Measurements from ENCODE around the gene P4HTM.

The P4HTM gene

DNA sequence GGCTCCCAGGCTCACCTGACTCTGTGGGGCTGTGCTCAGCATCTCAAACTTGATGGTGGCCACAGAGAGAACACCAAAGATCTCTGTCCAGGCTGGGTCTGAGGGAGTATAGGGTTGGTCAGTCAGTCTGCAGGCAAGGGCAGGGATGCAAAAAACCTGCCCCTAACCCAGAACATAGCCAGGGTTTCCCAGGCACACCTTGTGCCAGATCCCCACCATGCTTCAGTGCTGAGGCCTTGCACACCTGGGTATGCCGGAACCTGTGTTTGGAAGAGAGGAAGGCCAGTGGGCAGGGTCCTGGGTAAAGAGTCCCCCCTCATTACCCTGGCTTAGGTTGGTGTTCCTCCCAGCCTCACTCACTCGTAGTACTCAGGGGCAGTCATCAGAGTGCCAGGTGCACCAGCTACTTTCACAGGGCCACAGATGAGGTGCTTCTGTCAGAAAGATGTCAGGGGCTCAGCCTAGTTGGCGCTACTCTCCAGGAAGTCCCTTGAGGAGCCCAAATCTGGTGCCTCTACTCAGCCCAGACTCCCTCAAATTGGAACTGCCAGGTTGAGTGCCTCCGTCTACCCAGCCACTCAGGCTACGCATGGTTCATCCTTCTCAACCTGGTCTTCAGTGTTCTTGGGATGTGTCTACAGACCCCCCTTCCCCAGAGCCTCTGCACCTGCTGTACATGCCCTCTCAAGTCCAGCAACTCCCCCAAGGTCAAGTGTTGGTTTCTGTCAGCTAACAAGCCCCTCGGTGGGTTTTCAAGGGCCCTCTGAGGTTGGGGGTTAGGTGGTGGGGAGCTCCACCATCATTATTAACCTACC lies 26.6 kb downstream of the P4HTM start:
- Histone ChIP-seq H3K27ac (ENCODE audit: low read depth, low read length) (no peak overlapping the region), H3K36me3 (ENCODE audit: control insufficient read depth in 5 of 5, insufficient read depth in 5 of 5, low read length in 5 of 5) (peaks cover 0 to 53% (median 49%) of the 10 kb centered on the region in 5 donors), H3K4me3 (ENCODE audit: low read depth in 1 of 5, low read length in 5 of 5) (no peak overlapping the region), H3K27me3 (ENCODE audit: control insufficient read depth in 5 of 5, insufficient read depth in 4 of 5, low read length in 5 of 5) (no peaks in the 10 kb centered on the region), H3K4me1 (ENCODE audit: control insufficient read depth in 5 of 5, insufficient read depth in 5 of 5, low read length in 5 of 5) (peaks cover 5 to 44% (median 37%) of the 10 kb centered on the region in 5 donors), H3K9me3 (ENCODE audit: control insufficient read depth in 5 of 5, low read length in 5 of 5) (no peaks in the 10 kb centered on the region), H3K9ac (ENCODE audit: low read length in 5 of 5) (no peak overlapping the region)

DNA sequence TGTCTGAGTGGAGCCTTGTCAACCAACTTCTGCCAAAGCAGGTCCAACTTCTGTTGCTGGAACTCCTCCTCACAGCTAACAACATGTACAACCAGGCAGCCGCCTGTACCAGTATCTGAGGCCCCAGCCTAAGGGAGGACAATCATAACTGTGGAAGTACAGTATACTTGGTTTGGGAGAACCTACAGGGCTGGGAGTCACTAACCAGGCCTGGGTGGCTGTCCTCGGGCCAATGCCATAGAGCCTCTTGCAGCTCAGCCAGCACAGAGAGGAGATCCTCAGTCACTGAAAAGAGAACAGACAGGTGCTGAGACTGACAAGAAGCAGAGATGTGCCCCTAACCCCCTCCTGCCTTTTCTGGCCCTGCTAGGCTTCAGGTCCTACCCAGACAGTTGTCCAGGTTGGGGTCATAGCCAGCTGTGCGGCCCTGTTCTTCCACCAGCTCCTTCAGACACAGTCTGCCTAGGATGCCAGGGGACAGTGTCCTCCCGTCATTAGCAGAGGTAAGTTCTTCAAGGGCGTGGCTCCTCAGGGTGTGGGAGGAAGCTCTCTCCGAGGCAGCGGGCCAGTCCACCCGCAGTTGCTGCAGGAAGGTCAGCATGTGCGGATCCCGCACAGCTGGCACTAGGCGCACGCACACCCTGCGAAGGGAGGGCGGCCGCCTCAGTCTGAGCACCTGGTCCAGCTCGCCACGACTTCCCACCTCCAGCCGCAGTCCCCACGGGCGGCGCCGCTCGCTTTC lies 27.4 kb downstream of the P4HTM start:
- Histone ChIP-seq H3K9ac (ENCODE audit: low read length in 5 of 5) (peak overlapping the region in 4 of 5 donors; percentile 40 to 76 (median 53)), H3K36me3 (ENCODE audit: control insufficient read depth in 5 of 5, insufficient read depth in 5 of 5, low read length in 5 of 5) (peaks cover 0 to 46% (median 41%) of the 10 kb centered on the region in 5 donors), H3K9me3 (ENCODE audit: control insufficient read depth in 5 of 5, low read length in 5 of 5) (no peaks in the 10 kb centered on the region), H3K27me3 (ENCODE audit: control insufficient read depth in 5 of 5, insufficient read depth in 4 of 5, low read length in 5 of 5) (no peaks in the 10 kb centered on the region), H3K4me1 (ENCODE audit: control insufficient read depth in 5 of 5, insufficient read depth in 5 of 5, low read length in 5 of 5) (peaks cover 5 to 48% (median 40%) of the 10 kb centered on the region in 5 donors), H3K4me3 (ENCODE audit: low read depth in 1 of 5, low read length in 5 of 5) (peak overlapping the region; percentile 41 to 89 (median 83)), H3K27ac (ENCODE audit: low read depth, low read length) (no peak overlapping the region)

DNA sequence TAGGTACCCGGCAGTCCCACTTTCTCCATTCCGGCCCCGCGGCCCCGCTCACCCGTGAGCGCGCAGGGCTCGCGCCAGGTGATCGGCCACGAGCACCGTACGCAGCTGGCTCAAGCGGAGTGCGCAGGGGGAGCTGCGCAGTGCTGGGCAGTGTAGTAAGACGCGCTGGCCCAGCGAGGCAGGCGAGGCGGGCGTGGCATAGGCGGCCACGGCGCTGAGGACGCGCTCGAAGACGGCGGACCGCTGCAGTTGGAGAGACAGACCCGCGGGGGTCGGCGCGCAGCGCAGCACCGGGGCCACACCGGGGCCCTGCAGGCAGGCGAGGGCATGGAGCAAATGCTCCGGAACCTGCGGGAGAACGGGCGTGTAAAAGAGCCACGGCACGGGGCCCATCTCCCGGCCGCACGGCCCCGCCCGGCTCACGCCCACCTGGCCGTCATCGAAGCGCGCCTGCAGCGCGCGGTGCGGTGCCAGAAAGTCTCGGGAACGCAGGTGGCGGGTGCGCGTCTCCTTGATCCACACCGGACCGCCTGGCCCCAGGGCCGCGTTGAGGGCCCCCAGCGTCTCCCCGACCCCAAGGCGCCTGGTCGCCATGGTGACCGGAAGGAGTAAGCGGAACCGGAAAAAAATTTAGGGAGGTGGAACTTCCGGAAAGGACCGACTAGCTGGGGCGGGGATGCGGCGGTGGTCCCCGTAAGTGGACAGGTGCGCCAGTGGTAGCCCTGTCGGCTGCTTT lies 28.1 kb downstream of the P4HTM start, which contains the start of gene DALRD3:
TSS of gene DALRD3 (minus strand) at position 610 of the 736 bp plus-strand sequence. CDS start at position 594, 16 bp downstream.
- Histone ChIP-seq H3K27ac (ENCODE audit: low read depth, low read length) (peak within 1 kb of the TSS; percentile 98), H3K36me3 (ENCODE audit: control insufficient read depth in 5 of 5, insufficient read depth in 5 of 5, low read length in 5 of 5) (peaks cover 0 to 40% (median 36%) of the 10 kb centered on the region in 5 donors), H3K27me3 (ENCODE audit: control insufficient read depth in 5 of 5, insufficient read depth in 4 of 5, low read length in 5 of 5) (no peaks in the 10 kb centered on the region), H3K4me1 (ENCODE audit: control insufficient read depth in 5 of 5, insufficient read depth in 5 of 5, low read length in 5 of 5) (peaks cover 10 to 56% (median 47%) of the 10 kb centered on the region in 5 donors), H3K9ac (ENCODE audit: low read length in 5 of 5) (peak within 1 kb of the TSS in 4 of 5 donors; percentile 40 to 76 (median 53)), H3K4me3 (ENCODE audit: low read depth in 1 of 5, low read length in 5 of 5) (peak within 1 kb of the TSS; percentile 62 to 89 (median 83)), H3K9me3 (ENCODE audit: control insufficient read depth in 5 of 5, low read length in 5 of 5) (no peaks in the 10 kb centered on the region)

DNA sequence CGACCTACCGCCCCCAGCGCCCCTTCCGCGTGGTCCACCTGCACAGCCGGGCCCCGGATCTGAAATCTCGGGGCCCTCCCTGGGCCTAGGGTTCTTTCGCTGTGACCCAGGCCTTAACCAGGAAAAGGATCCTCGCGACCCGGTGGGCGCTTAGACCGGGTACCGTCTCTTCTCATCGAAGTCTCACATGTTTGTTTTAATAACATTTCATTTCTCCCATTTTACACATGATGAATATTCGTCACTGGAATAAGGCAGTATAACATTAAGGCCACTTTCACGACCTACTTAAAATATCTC lies 28.6 kb downstream of the P4HTM start:
- H3K9me3 ChIP-seq (ENCODE audit: control insufficient read depth in 5 of 5, low read length in 5 of 5) = no peaks in the 10 kb centered on the region
- H3K4me3 ChIP-seq (ENCODE audit: low read depth in 1 of 5, low read length in 5 of 5) = peak overlapping the region; percentile 62 to 89 (median 83)
- peaks cover 0 to 40% (median 33%) of the 10 kb centered on the region in 5 donors for H3K36me3 ChIP-seq (ENCODE audit: control insufficient read depth in 5 of 5, insufficient read depth in 5 of 5, low read length in 5 of 5)
- peak overlapping the region in 4 of 5 donors; percentile 40 to 76 (median 53) for H3K9ac ChIP-seq (ENCODE audit: low read length in 5 of 5)
- H3K4me1 ChIP-seq (ENCODE audit: control insufficient read depth in 5 of 5, insufficient read depth in 5 of 5, low read length in 5 of 5) = peaks cover 10 to 58% (median 50%) of the 10 kb centered on the region in 5 donors
- no peak overlapping the region for H3K27ac ChIP-seq (ENCODE audit: low read depth, low read length)
- no peaks in the 10 kb centered on the region for H3K27me3 ChIP-seq (ENCODE audit: control insufficient read depth in 5 of 5, insufficient read depth in 4 of 5, low read length in 5 of 5)

DNA sequence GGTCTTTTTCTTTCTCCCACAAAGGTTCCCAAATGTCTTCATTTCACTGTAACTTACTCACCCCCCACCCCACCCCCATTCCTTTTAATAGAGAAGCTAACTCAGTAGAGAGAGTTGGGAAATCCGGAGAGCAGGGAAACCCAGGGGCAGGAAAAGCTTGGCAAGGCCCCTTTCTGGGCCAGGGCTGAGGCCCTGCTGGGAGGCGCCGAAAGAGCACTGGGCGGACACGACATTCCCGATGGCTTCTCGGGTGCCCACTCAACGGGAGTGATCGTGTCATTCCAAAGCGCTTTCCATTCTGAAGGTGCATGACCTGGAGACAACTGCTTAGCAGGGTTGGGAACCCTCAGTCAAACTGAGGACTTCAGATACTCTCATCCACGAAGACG lies 29.9 kb downstream of the P4HTM start:
- H3K4me3 ChIP-seq (ENCODE audit: low read depth in 1 of 5, low read length in 5 of 5) = peak overlapping the region; percentile 62 to 95 (median 84)
- H3K9ac ChIP-seq (ENCODE audit: low read length in 5 of 5) = peak overlapping the region in 4 of 5 donors; percentile 52 to 98 (median 90)
- H3K27ac ChIP-seq (ENCODE audit: low read depth, low read length) = peak overlapping the region; percentile 98
- H3K4me1 ChIP-seq (ENCODE audit: control insufficient read depth in 5 of 5, insufficient read depth in 5 of 5, low read length in 5 of 5) = peaks cover 10 to 66% (median 50%) of the 10 kb centered on the region in 5 donors
- no peaks in the 10 kb centered on the region for H3K9me3 ChIP-seq (ENCODE audit: control insufficient read depth in 5 of 5, low read length in 5 of 5)
- no peaks in the 10 kb centered on the region for H3K27me3 ChIP-seq (ENCODE audit: control insufficient read depth in 5 of 5, insufficient read depth in 4 of 5, low read length in 5 of 5)
- peaks cover 0 to 41% (median 35%) of the 10 kb centered on the region in 5 donors for H3K36me3 ChIP-seq (ENCODE audit: control insufficient read depth in 5 of 5, insufficient read depth in 5 of 5, low read length in 5 of 5)

DNA sequence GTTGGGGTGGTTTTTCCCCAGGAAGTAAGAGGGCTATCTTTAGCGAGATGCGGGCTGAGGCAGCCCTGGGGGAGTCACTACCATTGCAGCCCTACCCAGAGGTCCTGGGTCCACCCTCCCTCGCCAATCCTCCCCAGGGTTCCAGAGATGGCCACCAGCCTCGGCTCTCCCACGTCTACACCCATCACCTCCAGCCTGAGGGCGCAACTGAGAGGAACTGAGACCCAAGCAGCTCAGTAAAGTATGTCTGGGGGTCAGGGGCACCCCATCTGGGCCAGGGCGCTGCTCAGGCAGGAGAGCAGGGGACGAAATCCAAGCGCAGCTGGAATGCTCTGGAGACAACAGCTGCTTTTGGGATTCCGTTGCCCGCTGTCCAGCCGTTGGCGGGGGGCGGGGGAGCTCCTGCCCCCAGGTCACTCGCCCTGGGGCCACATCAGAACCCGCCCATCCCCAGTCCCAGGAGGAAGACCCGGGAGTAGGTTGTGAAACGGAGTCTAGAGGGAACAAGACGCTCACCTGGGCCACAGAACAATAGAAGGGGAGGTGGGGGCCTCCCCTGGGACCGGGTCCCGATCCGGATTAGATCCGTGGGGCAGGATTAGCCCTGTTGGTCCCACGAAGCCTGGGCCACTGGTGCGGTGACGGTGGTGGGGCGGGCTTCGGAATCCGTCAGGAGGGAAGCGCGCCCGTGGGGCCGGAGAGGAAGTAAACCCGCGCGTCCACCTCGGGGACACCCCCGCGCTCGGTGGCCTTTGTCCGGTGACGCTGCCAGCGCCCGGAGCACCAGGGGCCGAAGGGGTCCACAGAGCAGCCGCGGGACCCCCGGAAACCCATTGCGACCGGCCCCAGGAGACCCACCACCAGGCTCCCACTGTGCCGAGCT lies 30.5 kb downstream of the P4HTM start:
- H3K27me3 ChIP-seq (ENCODE audit: control insufficient read depth in 5 of 5, insufficient read depth in 4 of 5, low read length in 5 of 5) = no peaks in the 10 kb centered on the region
- H3K4me1 ChIP-seq (ENCODE audit: control insufficient read depth in 5 of 5, insufficient read depth in 5 of 5, low read length in 5 of 5) = peaks cover 10 to 72% (median 55%) of the 10 kb centered on the region in 5 donors
- peak overlapping the region; percentile 52 to 98 (median 96) for H3K9ac ChIP-seq (ENCODE audit: low read length in 5 of 5)

DNA sequence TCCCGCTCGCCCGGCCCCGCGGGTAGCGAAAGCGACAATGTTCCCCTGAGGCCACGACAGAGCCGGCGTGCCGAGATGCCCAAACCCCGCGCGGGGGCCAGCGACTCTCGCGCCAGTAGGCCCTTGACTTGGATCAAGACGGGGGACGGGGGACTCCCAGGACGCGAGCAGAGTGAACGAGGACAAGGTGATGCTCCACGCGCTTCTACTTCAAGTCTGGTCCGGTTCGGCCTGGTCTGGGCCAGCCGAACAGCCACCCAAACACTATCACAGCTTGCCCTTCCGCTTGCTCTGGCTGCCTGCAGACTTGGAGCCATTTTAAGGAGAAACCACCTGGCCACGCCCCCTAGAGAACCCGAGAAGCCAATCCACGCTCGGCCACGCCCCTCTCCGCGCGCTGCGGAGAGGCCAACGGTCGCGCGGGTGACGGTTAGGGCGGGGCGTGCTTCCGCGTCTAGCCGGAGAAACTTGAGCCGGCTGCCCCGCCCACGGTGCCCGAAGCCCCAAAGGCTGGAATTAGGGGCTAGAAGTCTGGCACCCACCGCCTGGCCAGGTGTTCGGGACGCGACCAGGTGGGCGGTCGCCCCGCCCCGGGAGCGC lies 31.3 kb downstream of the P4HTM start:
- H3K9me3 ChIP-seq (ENCODE audit: control insufficient read depth in 5 of 5, low read length in 5 of 5) = no peaks in the 10 kb centered on the region
- H3K4me1 ChIP-seq (ENCODE audit: control insufficient read depth in 5 of 5, insufficient read depth in 5 of 5, low read length in 5 of 5) = peaks cover 10 to 73% (median 56%) of the 10 kb centered on the region in 5 donors
- peak overlapping the region in 4 of 5 donors; percentile 90 to 98 (median 96) for H3K9ac ChIP-seq (ENCODE audit: low read length in 5 of 5)
- H3K36me3 ChIP-seq (ENCODE audit: control insufficient read depth in 5 of 5, insufficient read depth in 5 of 5, low read length in 5 of 5) = peaks cover 0 to 41% (median 35%) of the 10 kb centered on the region in 5 donors
- no peaks in the 10 kb centered on the region for H3K27me3 ChIP-seq (ENCODE audit: control insufficient read depth in 5 of 5, insufficient read depth in 4 of 5, low read length in 5 of 5)
- H3K4me3 ChIP-seq (ENCODE audit: low read depth in 1 of 5, low read length in 5 of 5) = peak overlapping the region; percentile 72 to 95 (median 84)
- H3K27ac ChIP-seq (ENCODE audit: low read depth, low read length) = peak overlapping the region; percentile 98

More for the DNA sequence above, 30.5 kb downstream of the P4HTM start:
- Histone ChIP-seq H3K36me3 (ENCODE audit: control insufficient read depth in 5 of 5, insufficient read depth in 5 of 5, low read length in 5 of 5) (peaks cover 0 to 41% (median 35%) of the 10 kb centered on the region in 5 donors), H3K27ac (ENCODE audit: low read depth, low read length) (peak overlapping the region; percentile 98), H3K9me3 (ENCODE audit: control insufficient read depth in 5 of 5, low read length in 5 of 5) (no peaks in the 10 kb centered on the region), H3K4me3 (ENCODE audit: low read depth in 1 of 5, low read length in 5 of 5) (peak overlapping the region; percentile 62 to 95 (median 84))

DNA sequence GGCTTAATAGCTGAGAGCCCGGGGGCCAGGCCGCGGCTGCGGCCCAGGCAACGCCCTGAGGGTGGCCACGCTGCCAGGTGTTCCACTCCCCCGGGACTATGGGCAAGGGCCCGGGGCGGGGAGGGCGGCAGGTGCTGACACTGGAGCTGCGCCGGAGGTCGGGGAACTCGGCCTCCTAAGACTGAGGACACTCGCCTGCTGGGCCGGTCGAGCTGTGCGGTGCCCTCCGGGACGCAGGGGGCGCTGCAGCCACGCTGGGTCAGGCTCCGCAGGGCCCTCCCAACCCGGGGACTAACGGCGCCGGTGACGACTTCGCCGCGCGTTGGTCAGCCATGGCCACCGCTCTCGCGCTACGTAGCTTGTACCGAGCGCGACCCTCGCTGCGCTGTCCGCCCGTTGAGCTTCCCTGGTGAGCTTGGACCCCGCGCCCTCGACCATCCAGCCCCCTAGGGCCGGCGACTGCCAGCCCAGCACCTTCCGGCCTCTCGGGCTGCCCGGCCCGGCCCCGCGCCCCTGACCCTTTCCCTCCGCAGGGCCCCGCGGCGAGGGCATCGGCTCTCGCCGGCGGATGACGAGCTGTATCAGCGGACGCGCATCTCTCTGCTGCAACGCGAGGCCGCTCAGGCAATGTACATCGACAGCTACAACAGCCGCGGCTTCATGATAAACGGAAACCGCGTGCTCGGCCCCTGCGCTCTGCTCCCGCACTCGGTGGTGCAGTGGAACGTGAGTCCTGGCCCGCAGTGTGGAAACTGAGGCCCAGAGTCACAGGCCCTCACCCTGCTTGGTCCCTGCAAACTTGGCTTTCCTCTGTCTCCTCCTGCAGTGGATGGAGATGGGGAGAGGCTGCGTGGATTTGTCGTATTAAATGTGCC lies 32.0 kb downstream of the P4HTM start, which contains the start of gene NDUFAF3:
TSS of gene NDUFAF3 (plus strand) at position 309 of the 875 bp plus-strand sequence. CDS start at position 333, 24 bp downstream.
- Histone ChIP-seq H3K27ac (ENCODE audit: low read depth, low read length) (peak within 1 kb of the TSS; percentile 98), H3K9me3 (ENCODE audit: control insufficient read depth in 5 of 5, low read length in 5 of 5) (no peaks in the 10 kb centered on the region), H3K4me1 (ENCODE audit: control insufficient read depth in 5 of 5, insufficient read depth in 5 of 5, low read length in 5 of 5) (peaks cover 10 to 73% (median 55%) of the 10 kb centered on the region in 5 donors), H3K9ac (ENCODE audit: low read length in 5 of 5) (peak within 1 kb of the TSS; percentile 90 to 98 (median 96)), H3K4me3 (ENCODE audit: low read depth in 1 of 5, low read length in 5 of 5) (peak within 1 kb of the TSS; percentile 78 to 95 (median 92)), H3K27me3 (ENCODE audit: control insufficient read depth in 5 of 5, insufficient read depth in 4 of 5, low read length in 5 of 5) (no peaks in the 10 kb centered on the region), H3K36me3 (ENCODE audit: control insufficient read depth in 5 of 5, insufficient read depth in 5 of 5, low read length in 5 of 5) (peaks cover 0 to 40% (median 36%) of the 10 kb centered on the region in 5 donors)

Measured in subcutaneous abdominal adipose tissue (tissue), 5 donors.